GM12865 (cell line): ENCODE data around the gene RAD1.

Experiments
- DNase-seq: peaks from one replicate; pipeline ENCODE4 v3.0.0; 2010; ENCODE audit warnings: low read depth
- H3K4me3 ChIP-seq: 2 replicates; pipeline ENCODE4 v1.5.1; 2011; ENCODE audit warnings: mild to moderate bottlenecking, low read depth, low read length, control low read depth
- CTCF ChIP-seq: IDR thresholded peaks from 2 replicates; pipeline ENCODE4 v1.5.1; 2011; ENCODE audit warnings: low read length, control low read depth, low read depth, inconsistent platforms; ENCODE audit not compliant: insufficient read depth; ENCODE audit errors: missing control alignments

The RAD1 gene

GRCh38 chr5:34858790-34859189, 56.5 kb downstream of the RAD1 start:
- no peak overlapping the region for H3K4me3 ChIP-seq
- DNase-seq = no peak
- TF ChIP-seq CTCF = no peak

GRCh38 chr5:34857894-34858293, 57.4 kb downstream of the RAD1 start:
- no peak overlapping the region for H3K4me3 ChIP-seq
- DNase-seq = no peak
- TF ChIP-seq CTCF = no peak

GRCh38 chr5:34857161-34857560, 58.1 kb downstream of the RAD1 start:
- TF ChIP-seq CTCF = no peak
- H3K4me3 ChIP-seq = no peak overlapping the region
- DNase-seq = no peak
